ENCODE data around the gene NASP.

- TF ChIP-seq CTCF (IDR thresholded peaks at IDR 0.05) (no peak), POLR2A (IDR thresholded peaks at IDR 0.05) (no peak), EP300 (IDR thresholded peaks at IDR 0.05) (no peak)
These were observed 26.4 kb upstream of the NASP start for GRCh38 chr1:45557422-45557944.

All from ovary (tissue), 3 donors.